GM23338 (cell line): ENCODE data around the gene TERT.

Source experiments
- CREB1 ChIP-seq: fragments of 250-450 bp; sonication (Bioruptor Pico); IDR thresholded peaks from 2 replicates; pipeline ENCODE4 v1.5.0; 2020; ENCODE audit warnings: low read depth, mild to moderate bottlenecking, moderate library complexity
- CTCF ChIP-seq, 2 experiments: fragments of 200-600 bp in 1 of 2; sonication (generic) in 1 of 2; conservative IDR thresholded peaks; 2 replicates each; pipeline versions ENCODE4 v1.5.1 to v1.6.1; 2016 to 2017; ENCODE audit warnings: antibody characterized with exemption in 2 of 2, low read depth in 2 of 2, mild to moderate bottlenecking in 2 of 2, moderate library complexity in 1 of 2
- ETS1 ChIP-seq: IDR thresholded peaks from 2 replicates; pipeline ENCODE4 v1.6.1; 2016; ENCODE audit warnings: antibody characterized with exemption
- EZH2 ChIP-seq: fragments of 200-600 bp; sonication (generic); IDR thresholded peaks from one replicate; pipeline ENCODE4 v1.8.0; 2017; ENCODE audit warnings: antibody characterized with exemption, mild to moderate bottlenecking, low read depth; ENCODE audit not compliant: unreplicated experiment
- EZH2phosphoT487 ChIP-seq: fragments of 200-600 bp; sonication (generic); IDR thresholded peaks from one replicate; pipeline ENCODE4 v1.8.1; 2018; ENCODE audit warnings: antibody characterized with exemption; ENCODE audit not compliant: unreplicated experiment
- JUNB ChIP-seq: IDR thresholded peaks from one replicate; pipeline ENCODE4 v1.6.1; 2016; ENCODE audit warnings: antibody characterized with exemption; ENCODE audit not compliant: unreplicated experiment
- NANOG ChIP-seq: IDR thresholded peaks from 2 replicates; pipeline ENCODE4 v1.6.1; 2016; ENCODE audit warnings: antibody characterized with exemption, borderline replicate concordance
- POLR2AphosphoS5 ChIP-seq: IDR thresholded peaks from 2 replicates; pipeline ENCODE4 v1.6.1; 2016; ENCODE audit warnings: antibody characterized with exemption, low read depth
- STAT1 ChIP-seq: IDR thresholded peaks from one replicate; pipeline ENCODE4 v1.6.1; 2016; ENCODE audit warnings: antibody characterized with exemption; ENCODE audit not compliant: unreplicated experiment
- ZNF114 ChIP-seq: fragments of 250-450 bp; sonication (Bioruptor Pico); IDR thresholded peaks from 2 replicates; pipeline ENCODE4 v1.5.0; 2020; ENCODE audit warnings: mild to moderate bottlenecking, moderate library complexity
- ZNF331 ChIP-seq: fragments of 250-450 bp; sonication (Bioruptor Pico); IDR thresholded peaks from 2 replicates; pipeline ENCODE4 v1.5.0; 2020; ENCODE audit warnings: low read depth, mild to moderate bottlenecking, moderate library complexity
- TF ChIP-seq, protein P1 (sequence below): IDR thresholded peaks from one replicate; pipeline ENCODE4 v1.6.1; 2018; ENCODE audit warnings: antibody characterized with exemption; ENCODE audit not compliant: unreplicated experiment

GRCh38 chr5:1207555-1207954, 87.3 kb downstream of the TERT start:
- TF ChIP-seq CTCF (conservative IDR thresholded peaks at IDR 0.05; ENCODE audit: low read depth in 2 of 2), result no peak
- TF ChIP-seq, protein P1, sequence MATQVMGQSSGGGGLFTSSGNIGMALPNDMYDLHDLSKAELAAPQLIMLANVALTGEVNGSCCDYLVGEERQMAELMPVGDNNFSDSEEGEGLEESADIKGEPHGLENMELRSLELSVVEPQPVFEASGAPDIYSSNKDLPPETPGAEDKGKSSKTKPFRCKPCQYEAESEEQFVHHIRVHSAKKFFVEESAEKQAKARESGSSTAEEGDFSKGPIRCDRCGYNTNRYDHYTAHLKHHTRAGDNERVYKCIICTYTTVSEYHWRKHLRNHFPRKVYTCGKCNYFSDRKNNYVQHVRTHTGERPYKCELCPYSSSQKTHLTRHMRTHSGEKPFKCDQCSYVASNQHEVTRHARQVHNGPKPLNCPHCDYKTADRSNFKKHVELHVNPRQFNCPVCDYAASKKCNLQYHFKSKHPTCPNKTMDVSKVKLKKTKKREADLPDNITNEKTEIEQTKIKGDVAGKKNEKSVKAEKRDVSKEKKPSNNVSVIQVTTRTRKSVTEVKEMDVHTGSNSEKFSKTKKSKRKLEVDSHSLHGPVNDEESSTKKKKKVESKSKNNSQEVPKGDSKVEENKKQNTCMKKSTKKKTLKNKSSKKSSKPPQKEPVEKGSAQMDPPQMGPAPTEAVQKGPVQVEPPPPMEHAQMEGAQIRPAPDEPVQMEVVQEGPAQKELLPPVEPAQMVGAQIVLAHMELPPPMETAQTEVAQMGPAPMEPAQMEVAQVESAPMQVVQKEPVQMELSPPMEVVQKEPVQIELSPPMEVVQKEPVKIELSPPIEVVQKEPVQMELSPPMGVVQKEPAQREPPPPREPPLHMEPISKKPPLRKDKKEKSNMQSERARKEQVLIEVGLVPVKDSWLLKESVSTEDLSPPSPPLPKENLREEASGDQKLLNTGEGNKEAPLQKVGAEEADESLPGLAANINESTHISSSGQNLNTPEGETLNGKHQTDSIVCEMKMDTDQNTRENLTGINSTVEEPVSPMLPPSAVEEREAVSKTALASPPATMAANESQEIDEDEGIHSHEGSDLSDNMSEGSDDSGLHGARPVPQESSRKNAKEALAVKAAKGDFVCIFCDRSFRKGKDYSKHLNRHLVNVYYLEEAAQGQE, result no peak
- TF ChIP-seq STAT1, result no peak
- no peak for TF ChIP-seq POLR2AphosphoS5
- no peak for TF ChIP-seq EZH2phosphoT487
- TF ChIP-seq EZH2, result no peak
- TF ChIP-seq ETS1, result no peak
- TF ChIP-seq CREB1, result no peak
- no peak for TF ChIP-seq ZNF331 (CRISPR knock-in tag)
- no peak for TF ChIP-seq NANOG
- no peak for TF ChIP-seq JUNB
- no peak for TF ChIP-seq ZNF114 (CRISPR knock-in tag)
